Esophagus squamous epithelium (tissue), 5 donors: ENCODE measurements around the gene HBS1L. TPM values are rescaled to one million over a fixed set of nuclear protein-coding genes. Genes with fewer than 3 reads are reported as not detected.

ENCODE experiments used
- DNase-seq: peaks from one replicate; lab custom pipeline; 2025; lab: John Stamatoyannopoulos, UW
- H3K27ac ChIP-seq, 4 donors: fragments of 200-600 bp; sonication (generic); one replicate each; pipeline ENCODE4 v1.5.1; 2016 to 2019; ENCODE audit warnings: mild to moderate bottlenecking in 1 of 4
- H3K27me3 ChIP-seq, 4 donors: fragments of 200-600 bp; sonication (generic); 1 replicate in 3 of 4; 2 replicates in 1 of 4; pipeline versions ENCODE4 v1.5.1 to v1.6.0; 2017 to 2021; ENCODE audit warnings: antibody characterized with exemption in 1 of 4
- H3K36me3 ChIP-seq, 3 donors: fragments of 200-600 bp; sonication (generic); one replicate each; pipeline ENCODE4 v1.5.1; 2016 to 2019
- H3K4me1 ChIP-seq, 3 donors: fragments of 200-600 bp; sonication (generic); one replicate each; pipeline ENCODE4 v1.5.1; 2017 to 2019
- H3K4me3 ChIP-seq, 4 donors: fragments of 200-600 bp; sonication (generic); 1 replicate in 3 of 4; 2 replicates in 1 of 4; pipeline ENCODE4 v1.5.1; 2016 to 2019; ENCODE audit warnings: mild to moderate bottlenecking in 2 of 4, moderate library complexity in 1 of 4
- H3K9me3 ChIP-seq, 3 donors: fragments of 200-600 bp; sonication (generic); one replicate each; pipeline ENCODE4 v1.5.1; 2016 to 2019
- POLR2A ChIP-seq, 4 donors: fragments of 450-650 bp; IDR thresholded peaks; one replicate each; pipeline ENCODE4 v1.6.1; 2017; ENCODE audit warnings: antibody characterized with exemption in 4 of 4, mild to moderate bottlenecking in 4 of 4, moderate library complexity in 3 of 4
- WGBS, 2 donors: methylation state at CpG; one replicate each; pipeline ENCODE4 v1.1.5; 2018; 5-methylcytosine and 5-hydroxymethylcytosine counted together
- intact Hi-C: fragments of 100-400 bp; cut with DNase I; formaldehyde crosslinking; loops from one replicate; pipeline ENCODE4 v1.15.0; 2022
- total RNA-seq, 4 donors: library from RNA; depleted of rRNA; stranded (reverse); fragments of >200 nt; gene quantifications; one replicate each; pipeline ENCODE4 v1.1.0, GENCODE V29; 2016
- TF ChIP-seq, protein P1 (sequence below), 6 experiments: fragments of 450-650 bp in 4 of 6; fragments of 200-600 bp in 2 of 6; sonication (generic) in 2 of 6; IDR thresholded peaks; one replicate each; pipeline ENCODE4 v1.5.1; 2016 to 2019; ENCODE audit warnings: antibody characterized with exemption in 6 of 6, mild to moderate bottlenecking in 4 of 6, moderate library complexity in 4 of 6
- donor health status: DM: yes; HTN: yes; CAD: no.

Gene HBS1L
- total RNA-seq, 4 donors from 2014 or later: 41.6 to 65.3 (median 45.8) TPM

DNA sequence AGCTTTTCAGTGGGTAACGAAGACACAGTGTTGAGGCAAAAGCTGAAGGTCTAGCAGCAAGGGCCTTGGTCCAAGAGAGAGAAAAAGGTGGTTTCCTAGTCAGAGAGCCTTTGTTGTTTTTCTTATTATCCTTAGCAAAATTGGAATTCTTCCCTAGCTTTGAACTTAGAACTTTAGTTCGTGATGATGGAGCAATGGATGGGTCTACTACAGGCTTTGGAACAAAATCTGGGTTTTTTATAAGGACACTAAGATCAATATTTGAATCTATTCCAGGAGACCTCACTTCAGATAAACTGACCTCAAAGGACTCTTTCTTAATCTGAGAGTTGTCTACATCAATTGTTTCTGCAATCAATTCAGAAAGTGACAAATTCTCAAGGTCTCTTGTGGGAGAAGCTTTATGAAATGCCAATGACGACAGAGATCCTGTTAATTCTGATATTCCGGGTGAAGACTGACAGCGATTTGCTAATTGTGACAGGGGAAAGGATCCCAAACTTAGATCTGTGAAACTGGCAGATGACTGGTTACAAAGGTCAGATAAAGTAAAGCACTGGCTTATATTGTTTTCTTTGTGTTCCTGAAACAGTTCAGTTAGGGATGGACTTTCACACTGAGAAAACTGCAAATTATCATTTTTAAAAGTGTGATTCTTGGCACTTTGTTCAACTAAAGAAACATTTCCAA is 17.7 kb downstream of the HBS1L start:
- 86 to 89% methylated on average over 5 of the region's 5 CpGs for WGBS, 2 donors
- Histone ChIP-seq H3K27me3 (no peaks in the 10 kb centered on the region), H3K9me3 (no peaks in the 10 kb centered on the region), H3K36me3 (peaks cover 0 to 80% (median 0%) of the 10 kb centered on the region in 3 donors), H3K27ac (no peak overlapping the region), H3K4me3 (no peak overlapping the region), H3K4me1 (no peaks in the 10 kb centered on the region)
- DNase-seq: no peak
- no peak for TF ChIP-seq POLR2A (IDR thresholded peaks at IDR 0.05)
- TF ChIP-seq, protein P1, sequence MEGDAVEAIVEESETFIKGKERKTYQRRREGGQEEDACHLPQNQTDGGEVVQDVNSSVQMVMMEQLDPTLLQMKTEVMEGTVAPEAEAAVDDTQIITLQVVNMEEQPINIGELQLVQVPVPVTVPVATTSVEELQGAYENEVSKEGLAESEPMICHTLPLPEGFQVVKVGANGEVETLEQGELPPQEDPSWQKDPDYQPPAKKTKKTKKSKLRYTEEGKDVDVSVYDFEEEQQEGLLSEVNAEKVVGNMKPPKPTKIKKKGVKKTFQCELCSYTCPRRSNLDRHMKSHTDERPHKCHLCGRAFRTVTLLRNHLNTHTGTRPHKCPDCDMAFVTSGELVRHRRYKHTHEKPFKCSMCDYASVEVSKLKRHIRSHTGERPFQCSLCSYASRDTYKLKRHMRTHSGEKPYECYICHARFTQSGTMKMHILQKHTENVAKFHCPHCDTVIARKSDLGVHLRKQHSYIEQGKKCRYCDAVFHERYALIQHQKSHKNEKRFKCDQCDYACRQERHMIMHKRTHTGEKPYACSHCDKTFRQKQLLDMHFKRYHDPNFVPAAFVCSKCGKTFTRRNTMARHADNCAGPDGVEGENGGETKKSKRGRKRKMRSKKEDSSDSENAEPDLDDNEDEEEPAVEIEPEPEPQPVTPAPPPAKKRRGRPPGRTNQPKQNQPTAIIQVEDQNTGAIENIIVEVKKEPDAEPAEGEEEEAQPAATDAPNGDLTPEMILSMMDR (IDR thresholded peaks at IDR 0.05): no peak
- intact Hi-C loops: no loop called here

DNA sequence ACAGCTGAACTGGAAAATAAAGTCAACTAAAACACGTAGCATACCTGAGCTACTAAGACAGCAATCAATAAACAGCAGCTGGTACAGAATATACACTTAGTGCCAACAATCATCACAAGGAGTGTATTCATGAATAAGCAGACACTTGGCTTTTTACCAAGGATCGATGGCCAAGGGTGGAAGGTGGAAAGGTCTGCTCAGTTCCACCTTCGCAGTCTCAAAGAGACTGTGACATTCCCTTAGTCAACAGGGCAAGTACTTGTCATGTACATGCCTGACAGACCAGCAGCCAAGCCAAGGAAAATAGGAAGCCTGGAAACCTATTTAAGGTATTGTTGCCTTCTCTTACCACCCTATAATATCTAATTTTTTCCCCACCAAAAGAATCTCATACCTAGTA is 21.4 kb downstream of the HBS1L start:
- H3K4me3 ChIP-seq: no peak overlapping the region
- intact Hi-C loops: no loop called here
- no peak for TF ChIP-seq POLR2A (IDR thresholded peaks at IDR 0.05)
- TF ChIP-seq, protein P1 (IDR thresholded peaks at IDR 0.05): no peak
- H3K9me3 ChIP-seq: no peaks in the 10 kb centered on the region
- 68 to 70% methylated on average over 3 of the region's 3 CpGs for WGBS, 2 donors
- H3K36me3 ChIP-seq: peaks cover 0 to 68% (median 0%) of the 10 kb centered on the region in 3 donors
- no peak for DNase-seq
- H3K27me3 ChIP-seq: no peaks in the 10 kb centered on the region
- H3K4me1 ChIP-seq: no peaks in the 10 kb centered on the region
- no peak overlapping the region for H3K27ac ChIP-seq

DNA sequence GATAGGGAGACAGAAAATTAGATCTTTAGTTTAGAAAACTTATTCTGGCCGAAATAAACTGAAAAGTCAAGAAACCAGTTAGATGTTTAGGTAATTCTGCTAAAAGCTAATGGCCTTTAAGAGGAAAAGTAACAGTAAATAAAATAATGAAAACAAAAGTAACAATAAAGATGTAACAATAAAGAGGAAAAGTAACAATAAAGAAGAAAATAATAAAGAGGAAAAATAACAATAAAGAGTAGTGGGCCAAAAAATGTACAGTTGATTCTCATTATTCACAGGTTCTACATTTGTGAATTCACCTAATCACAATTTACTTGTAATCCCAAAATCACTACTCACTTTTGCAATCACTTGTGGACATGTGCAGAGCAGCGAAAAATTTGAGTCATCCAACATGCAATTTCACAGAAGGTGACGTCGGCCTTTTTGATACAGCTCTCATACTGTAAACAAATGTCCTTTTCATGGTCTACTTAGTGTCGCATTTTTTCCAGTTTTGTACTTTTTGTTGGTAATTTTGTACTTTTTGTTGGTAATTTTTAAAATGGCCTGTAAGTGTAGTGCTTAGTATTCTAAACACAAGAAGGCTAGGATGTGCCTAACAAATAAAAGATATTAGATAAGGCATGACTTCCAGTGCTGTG is 24.0 kb downstream of the HBS1L start:
- Histone ChIP-seq H3K4me1 (no peaks in the 10 kb centered on the region), H3K27ac (no peak overlapping the region), H3K9me3 (no peaks in the 10 kb centered on the region), H3K27me3 (no peaks in the 10 kb centered on the region), H3K36me3 (peaks cover 0 to 49% (median 0%) of the 10 kb centered on the region in 3 donors), H3K4me3 (no peak overlapping the region)
- TF ChIP-seq, protein P1 (IDR thresholded peaks at IDR 0.05): no peak
- TF ChIP-seq POLR2A (IDR thresholded peaks at IDR 0.05): no peak
- no peak for DNase-seq
- intact Hi-C loops: no loop called here
- 63 to 64% methylated on average over 5 of the region's 5 CpGs for WGBS, 2 donors

DNA sequence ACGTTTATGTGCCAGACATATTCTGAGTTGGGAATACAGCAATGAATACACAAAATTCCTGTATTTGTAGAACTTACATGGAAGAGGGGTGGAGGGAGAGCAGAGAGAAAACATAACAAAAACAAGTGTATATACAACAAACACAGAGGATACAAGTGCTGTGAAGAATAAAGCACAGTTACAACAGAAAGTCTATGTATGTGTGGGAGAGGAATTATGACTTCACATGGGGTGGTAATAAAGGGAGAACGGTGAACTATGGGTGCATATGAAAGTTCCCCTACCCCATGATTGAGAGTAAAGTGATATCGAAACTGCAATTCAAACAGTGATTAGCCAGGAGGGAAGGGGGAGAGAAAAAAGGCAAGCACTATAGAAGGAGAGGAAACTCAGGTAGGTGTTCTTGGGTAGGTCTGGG is 24.6 kb downstream of the HBS1L start:
- WGBS, 2 donors: 76 to 80% methylated on average over 3 of the region's 3 CpGs
- H3K4me1 ChIP-seq: no peaks in the 10 kb centered on the region
- H3K27me3 ChIP-seq: no peaks in the 10 kb centered on the region
- no peak overlapping the region for H3K27ac ChIP-seq
- TF ChIP-seq, protein P1 (IDR thresholded peaks at IDR 0.05): no peak
- no peak for TF ChIP-seq POLR2A (IDR thresholded peaks at IDR 0.05)
- no peak for DNase-seq
- intact Hi-C loops: no loop called here
- H3K36me3 ChIP-seq: peaks cover 0 to 48% (median 0%) of the 10 kb centered on the region in 3 donors
- no peaks in the 10 kb centered on the region for H3K9me3 ChIP-seq
- H3K4me3 ChIP-seq: no peak overlapping the region

DNA sequence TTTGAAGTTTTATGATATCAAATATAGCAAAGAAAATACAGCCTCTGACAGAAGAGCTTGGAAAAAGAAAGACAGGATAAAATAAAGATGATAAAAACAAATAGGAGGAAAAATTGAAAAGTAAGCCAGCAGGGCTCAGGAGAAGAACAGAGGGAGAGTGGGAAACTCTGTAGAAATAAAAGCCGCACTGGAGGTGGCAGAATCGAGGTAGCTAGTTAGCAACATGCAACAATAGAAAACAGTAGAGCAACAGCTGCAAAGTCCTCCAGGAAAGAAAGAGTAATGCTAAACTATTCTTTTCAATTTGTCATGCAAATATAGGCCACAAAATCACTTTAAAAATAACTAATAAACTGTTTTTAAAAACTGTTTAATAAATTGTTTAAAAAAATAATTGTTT is 28.8 kb downstream of the HBS1L start:
- DNase-seq: no peak
- Histone ChIP-seq H3K27me3 (no peaks in the 10 kb centered on the region), H3K4me1 (no peaks in the 10 kb centered on the region), H3K27ac (no peak overlapping the region), H3K36me3 (peaks cover 0 to 17% (median 0%) of the 10 kb centered on the region in 3 donors), H3K4me3 (no peak overlapping the region), H3K9me3 (no peaks in the 10 kb centered on the region)
- WGBS, 2 donors: 82 to 85% methylated on average over 2 of the region's 2 CpGs
- TF ChIP-seq, protein P1 (IDR thresholded peaks at IDR 0.05): no peak
- TF ChIP-seq POLR2A (IDR thresholded peaks at IDR 0.05): no peak
- intact Hi-C loops: no loop called here
